Stimulated activated CD8-positive, alpha-beta memory T cell treated with anti-CD3 and anti-CD28 coated beads, Interleukin-2, amount 100 ng/mL, for 48 hours (primary cell): ENCODE results near the gene FAM117A.

ENCODE experiments used
- DNase-seq, 2 donors: peaks; one replicate each; pipeline ENCODE4 v3.0.0-alpha.2; 2020; ENCODE audit warnings: low read depth in 2 of 2

FAM117A gene

GRCh38 chr17:49763735-49764558, at the start of gene FAM117A:
Gene FAM117A, minus strand, starts transcription at chr17:49764131. Its CDS starts 44 bp downstream, at chr17:49764087.
- peak; percentile 82 to 94 for DNase-seq

GRCh38 chr17:49809056-49809455, 45.1 kb upstream of the FAM117A start:
- no peak for DNase-seq

GRCh38 chr17:49798738-49799137, 34.8 kb upstream of the FAM117A start:
- DNase-seq = no peak

- no peak for DNase-seq
Measured at GRCh38 chr17:49798182-49798581, 34.3 kb upstream of the FAM117A start.

- no peak for DNase-seq
Measured at GRCh38 chr17:49795372-49795771, 31.4 kb upstream of the FAM117A start.

DNA sequence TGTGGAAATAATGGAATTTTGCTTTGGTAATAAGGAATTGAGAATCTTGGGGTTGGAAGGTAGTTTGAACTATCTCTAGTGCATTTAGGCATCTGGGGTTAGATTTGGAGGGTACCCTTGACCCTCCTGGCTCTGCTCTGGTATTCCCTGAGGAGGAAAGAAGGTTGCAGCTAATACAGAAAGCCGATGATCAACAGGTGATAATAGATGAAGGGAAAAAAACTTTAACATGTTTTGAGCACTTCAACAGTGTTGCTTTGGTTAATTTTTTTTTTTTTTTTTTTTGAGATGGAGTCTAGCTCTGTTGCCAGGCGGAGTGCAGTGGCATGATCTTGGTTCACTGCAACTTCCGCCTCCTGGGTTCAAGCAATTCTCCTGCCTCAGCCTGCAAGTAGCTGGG, 29.4 kb upstream of the FAM117A start:
- DNase-seq = no peak

GRCh38 chr17:49789243-49789578, 25.3 kb upstream of the FAM117A start:
- DNase-seq = no peak

- DNase-seq = peak; percentile 97 to 98
Measured at GRCh38 chr17:49788478-49789242, 24.7 kb upstream of the FAM117A start, which contains the start of gene KAT7. Gene KAT7, plus strand, starts transcription at chr17:49788681. Its CDS starts 154 bp downstream, at chr17:49788835.

DNA sequence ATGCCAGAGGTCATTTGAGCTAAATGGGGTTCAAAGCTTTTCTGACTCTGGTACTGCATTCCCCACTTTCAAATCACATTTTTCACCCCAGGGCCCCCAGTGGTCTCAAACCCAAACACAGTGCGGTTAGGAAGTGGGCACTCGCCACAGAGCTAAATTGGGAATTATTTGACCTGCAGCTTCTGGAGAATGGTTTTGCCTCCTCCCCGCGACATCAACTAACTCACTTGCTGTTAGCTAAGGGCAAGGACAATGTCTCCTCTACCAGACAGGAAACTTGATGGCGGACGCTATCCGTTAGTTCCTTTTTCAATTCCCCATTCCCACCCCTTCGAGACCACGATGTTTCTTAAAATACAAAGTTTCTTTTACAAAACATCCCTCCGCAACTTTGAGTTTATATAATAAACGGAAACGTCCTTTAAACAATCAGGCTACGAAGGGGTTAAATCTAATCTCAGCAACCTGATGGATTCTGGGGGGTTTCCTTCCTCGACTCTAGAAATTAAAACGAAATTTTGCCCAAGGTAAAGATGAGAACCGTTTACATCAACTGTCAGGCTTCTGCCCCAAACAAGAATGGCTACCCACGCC, 24.1 kb upstream of the FAM117A start:
- DNase-seq = no peak

DNA sequence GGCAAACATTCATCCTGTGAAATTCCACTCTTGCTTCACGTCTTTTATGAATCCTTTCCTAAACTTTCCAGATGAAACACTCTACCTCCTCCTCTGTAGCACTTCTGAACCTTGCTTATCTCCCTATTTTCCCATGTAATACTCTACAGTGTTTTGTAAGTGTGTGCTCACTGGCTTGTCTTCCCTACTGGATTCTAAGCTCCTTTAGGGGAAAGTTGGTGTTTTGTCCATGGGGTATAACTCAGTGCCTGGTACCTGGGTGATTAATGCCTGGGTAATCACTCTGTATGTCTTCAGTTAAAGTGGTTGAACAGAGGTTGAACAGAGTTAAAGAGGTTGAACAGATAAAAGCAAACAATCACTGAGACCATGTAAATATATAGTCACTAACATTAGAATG, 20.7 kb upstream of the FAM117A start:
- DNase-seq = no peak

GRCh38 chr17:49783791-49784190, 19.9 kb upstream of the FAM117A start:
- DNase-seq = no peak

DNA sequence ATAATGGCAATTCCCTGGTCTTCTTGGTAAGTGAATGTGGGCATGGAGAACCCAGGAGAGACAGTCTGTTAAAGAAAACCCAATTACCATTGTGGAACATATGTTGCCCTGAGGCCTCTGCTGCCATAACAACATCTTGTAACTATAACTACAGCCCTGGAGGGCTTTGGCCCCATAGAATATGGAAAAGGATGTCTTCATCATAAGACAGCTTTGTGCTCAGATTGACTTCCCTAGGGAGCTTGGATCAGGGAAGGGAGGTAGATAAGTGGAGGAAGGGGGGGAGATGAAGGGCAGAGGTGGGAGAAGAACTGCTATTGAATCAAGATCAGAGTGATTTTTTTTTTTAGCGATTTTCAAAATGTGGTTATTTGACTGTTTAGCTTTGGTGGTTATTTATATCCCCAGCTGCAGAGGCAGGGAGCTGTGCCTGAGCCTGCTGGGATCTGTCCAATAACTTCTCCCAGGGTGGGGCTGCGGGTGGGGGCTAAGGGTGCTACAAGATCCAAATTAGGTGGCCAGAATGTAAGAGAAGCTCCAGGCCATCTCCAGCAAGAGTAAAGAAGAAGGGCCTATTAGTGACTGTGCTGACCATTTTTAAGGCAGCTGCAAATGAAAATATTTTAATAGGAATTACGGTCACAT, 19.3 kb upstream of the FAM117A start:
- DNase-seq = no peak

- DNase-seq = no peak
Measured at GRCh38 chr17:49779739-49780231, 15.9 kb upstream of the FAM117A start.

- DNase-seq = no peak
Measured at GRCh38 chr17:49779156-49779738, 15.3 kb upstream of the FAM117A start.

- no peak for DNase-seq
Measured at GRCh38 chr17:49777563-49777962, 13.6 kb upstream of the FAM117A start.

DNA sequence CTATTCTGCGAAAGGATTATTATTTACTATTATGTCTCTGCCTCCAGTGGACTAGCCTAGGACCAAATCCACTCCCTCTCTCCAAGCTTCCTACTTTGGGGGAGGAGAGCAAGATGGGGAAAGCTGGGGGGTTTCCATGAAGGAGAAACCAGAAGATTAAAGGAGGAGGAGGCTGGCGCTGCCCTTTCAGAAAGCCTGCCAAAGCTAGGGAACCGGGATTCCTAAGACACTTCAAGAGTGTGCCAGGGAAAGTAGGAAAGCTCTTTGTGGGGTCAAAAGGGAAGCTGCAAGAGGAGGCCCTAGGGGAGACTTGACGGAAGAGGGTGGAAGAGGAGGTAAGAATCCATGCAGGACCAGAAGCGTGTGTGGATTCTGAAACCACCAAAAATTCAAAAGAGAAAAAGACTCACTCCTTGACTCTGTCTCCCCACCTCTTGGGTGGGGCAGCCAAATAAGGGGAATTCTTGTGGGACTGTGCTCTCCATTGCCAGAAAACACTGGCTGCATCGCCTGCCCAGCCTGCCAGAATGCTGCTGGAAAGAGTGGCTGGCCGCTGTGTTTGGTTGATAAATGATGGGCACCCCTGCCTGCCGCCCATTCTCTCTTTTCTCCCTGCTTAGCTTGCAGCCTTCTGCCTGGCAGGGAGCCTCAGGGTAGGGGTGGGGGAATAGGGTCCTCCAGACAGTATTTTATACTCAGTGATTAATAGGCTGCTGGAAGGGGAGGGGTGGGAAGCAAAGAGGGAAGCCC, 12.8 kb upstream of the FAM117A start:
- no peak for DNase-seq

DNA sequence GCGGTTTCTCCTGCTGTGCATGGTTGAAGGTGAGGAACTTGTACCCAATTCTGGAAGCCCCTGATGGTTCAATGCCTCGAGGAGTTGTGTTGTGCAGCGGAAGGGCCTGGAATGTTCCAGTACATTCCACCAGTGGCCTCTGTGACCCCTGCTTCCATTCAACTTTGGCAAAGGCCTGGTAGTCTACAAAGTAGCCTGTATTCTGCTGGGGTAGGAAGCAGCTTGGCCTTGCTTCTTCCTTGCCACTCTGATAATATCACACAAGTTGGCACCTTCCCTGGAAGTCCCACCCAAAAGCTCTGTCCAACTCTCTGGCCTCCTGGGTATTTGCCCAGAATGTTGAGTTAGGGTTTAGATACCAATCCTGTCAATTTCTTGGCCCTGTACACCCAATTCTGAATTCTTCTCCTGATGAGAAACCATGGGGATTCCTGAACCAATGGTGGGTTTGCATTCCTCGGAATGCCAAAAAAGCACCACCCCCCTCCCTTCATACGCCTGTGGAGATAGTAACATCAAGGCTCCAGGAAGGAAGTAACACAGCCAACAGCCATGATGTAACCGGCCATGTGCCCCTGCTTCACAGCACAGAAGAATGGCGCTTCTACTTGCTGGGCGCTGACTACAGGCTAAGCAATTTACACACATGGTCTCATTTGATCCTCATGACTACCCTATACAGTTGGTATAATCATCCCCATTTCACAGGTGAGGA, 11.8 kb upstream of the FAM117A start:
- no peak for DNase-seq

DNA sequence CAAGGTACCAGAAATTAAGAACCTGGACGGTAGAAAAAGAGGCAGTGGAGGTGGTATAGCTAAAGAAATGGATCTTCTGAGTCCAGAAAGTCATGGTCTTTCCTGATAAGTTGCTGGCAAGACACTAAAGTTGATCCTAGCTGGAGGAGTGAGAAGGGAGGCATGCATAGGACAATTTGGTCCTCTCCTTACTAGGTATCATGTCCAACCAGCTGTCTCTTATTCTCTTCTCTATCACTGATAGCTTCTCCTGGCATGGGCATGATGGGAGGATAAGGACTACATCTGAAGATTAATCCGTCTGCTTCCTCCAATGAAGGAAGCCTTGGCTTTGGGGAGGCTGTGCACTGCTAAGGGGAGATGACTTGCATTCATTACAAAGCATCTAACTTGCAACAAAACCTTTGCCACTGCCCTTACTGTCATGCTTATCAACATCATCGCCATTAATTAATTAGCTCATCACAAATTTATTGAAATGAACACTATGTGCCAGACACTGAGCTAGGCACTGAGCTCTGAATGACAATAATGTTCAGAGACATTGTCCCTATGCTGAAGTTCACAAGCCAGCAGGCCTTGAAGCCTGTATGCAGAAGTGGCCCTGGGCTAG, 3.1 kb upstream of the FAM117A start:
- no peak for DNase-seq

GRCh38 chr17:49764559-49765180, 739 bp upstream of the FAM117A start:
- no peak for DNase-seq
